Activated CD4-positive, alpha-beta memory T cell treated with anti-CD3 and anti-CD28 coated beads, Interleukin-2, amount 10 ng/mL, durations not matched to agents 7 days and 5 days (primary cell): Measurements from ENCODE around the gene IKZF1. TPM values are rescaled to one million over a fixed set of nuclear protein-coding genes. Genes with fewer than 3 reads are reported as not detected.

Experiments used
- CTCF ChIA-PET: fragments of 350-600 bp; sonication (Branson Sonifier 250); formaldehyde crosslinking; loops from one replicate; lab custom pipeline; 2021; ENCODE audit warnings: antibody characterized with exemption, inconsistent platforms; lab: Charles Lee
- POLR2A ChIA-PET: fragments of 350-600 bp; sonication (Branson Sonifier 250); formaldehyde crosslinking; loops from one replicate; lab custom pipeline; 2021; ENCODE audit warnings: antibody characterized with exemption; lab: Charles Lee
- DNase-seq: peaks from one replicate; pipeline ENCODE4 v3.0.0-alpha.2; 2020
- H3K27ac Mint-ChIP-seq: one replicate; pipeline ENCODE4 v1.8.0; 2021; ENCODE audit warnings: mild to moderate bottlenecking, mixed read lengths
- H3K27me3 Mint-ChIP-seq: one replicate; pipeline ENCODE4 v1.8.0; 2021; ENCODE audit warnings: mixed read lengths
- H3K36me3 Mint-ChIP-seq: one replicate; pipeline ENCODE4 v1.8.0; 2021; ENCODE audit warnings: low read depth, mixed read lengths
- H3K4me1 Mint-ChIP-seq: one replicate; pipeline ENCODE4 v1.8.0; 2021; ENCODE audit warnings: mixed read lengths
- H3K4me3 Mint-ChIP-seq: one replicate; pipeline ENCODE4 v1.8.0; 2021; ENCODE audit warnings: mild to moderate bottlenecking, mixed read lengths
- H3K9me3 Mint-ChIP-seq: one replicate; pipeline ENCODE4 v1.8.0; 2021; ENCODE audit warnings: mixed read lengths
- total RNA-seq, 2 experiments: library from RNA; stranded (reverse); gene quantifications; one replicate each; pipeline ENCODE4 v1.2.3, GENCODE V29; 2021

IKZF1 gene
- total RNA-seq, 2 experiments from 2014 or later, result 383 to 404 TPM

- Mint-ChIP-seq H3K27me3 (no peaks in the 10 kb centered on the region), H3K9me3 (no peaks in the 10 kb centered on the region), H3K4me3 (peak overlapping the region; percentile 54), H3K36me3 (peaks cover 85% of the 10 kb centered on the region), H3K27ac (peak overlapping the region; percentile 92), H3K4me1 (peaks cover 96% of the 10 kb centered on the region)
- ChIA-PET CTCF (interaction anchor here (0.9 to 4.7 kb wide), 8 partner anchors 9 to 147 kb away, joined by 3 to 28 read pairs (median 4); no protein-coding TSS in a partner anchor), POLR2A (interaction anchor here (0.7 to 20.5 kb wide), 15 partner anchors 12 to 196 kb away, joined by 3 to 1125 read pairs (median 6); partner anchors contain the start of gene IKZF1)
- no peak for DNase-seq
These were observed 47.8 kb downstream of the IKZF1 start for GRCh38 chr7:50352282-50352681.

DNA sequence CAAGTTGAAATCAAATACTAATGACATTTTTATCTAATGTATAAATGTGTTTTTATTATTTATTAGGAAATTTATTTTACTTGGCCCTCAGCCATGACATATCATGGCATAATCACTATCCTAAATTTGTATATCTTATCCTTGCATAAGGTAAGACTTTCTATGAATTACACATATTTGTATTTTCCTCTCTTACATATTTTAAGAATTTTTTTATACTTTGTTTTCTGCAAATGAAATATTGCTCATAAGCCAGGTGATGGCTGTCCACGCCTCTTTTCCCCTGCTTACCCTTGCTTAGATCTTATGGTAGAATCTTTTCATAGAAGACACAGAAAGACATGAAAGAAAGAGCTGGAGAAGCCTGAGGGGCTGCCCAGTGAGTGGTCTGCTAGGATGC, 48.2 kb downstream of the IKZF1 start:
- Mint-ChIP-seq H3K4me3 (peak overlapping the region; percentile 18), H3K27me3 (no peaks in the 10 kb centered on the region), H3K9me3 (no peaks in the 10 kb centered on the region), H3K36me3 (peaks cover 86% of the 10 kb centered on the region), H3K27ac (peak overlapping the region; percentile 82), H3K4me1 (peaks cover 96% of the 10 kb centered on the region)
- DNase-seq, result no peak
- POLR2A ChIA-PET, result interaction anchor here (0.7 to 20.5 kb wide), 12 partner anchors 13 to 196 kb away, joined by 3 to 1125 read pairs (median 6); partner anchors contain the start of gene IKZF1
- CTCF ChIA-PET, result interaction anchor here (1.0 to 4.7 kb wide), 5 partner anchors 9 to 148 kb away, joined by 3 to 28 read pairs (median 3); no protein-coding TSS in a partner anchor

DNA sequence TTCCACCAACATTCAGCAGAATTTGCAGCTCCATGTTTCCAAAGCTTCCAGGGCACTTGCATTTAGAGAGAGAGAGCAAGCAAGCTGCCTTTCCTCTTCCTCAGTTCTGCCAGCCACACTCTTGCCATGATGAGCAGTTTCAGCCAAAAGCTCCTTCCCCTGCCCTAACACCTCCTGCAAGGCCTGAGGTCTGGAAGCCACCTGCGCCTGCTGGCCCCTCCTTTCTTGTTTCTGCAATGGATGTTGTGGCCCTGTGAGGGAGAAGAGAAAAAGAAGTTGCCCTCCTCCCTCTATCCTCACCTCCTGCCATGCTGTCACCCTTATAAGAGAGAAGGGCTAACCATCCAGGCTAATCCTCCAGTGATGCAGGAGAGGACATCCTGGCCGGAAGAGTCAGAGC, 48.7 kb downstream of the IKZF1 start:
- no peak for DNase-seq
- Mint-ChIP-seq H3K27me3 (no peaks in the 10 kb centered on the region), H3K4me3 (peak overlapping the region; percentile 18), H3K4me1 (peaks cover 96% of the 10 kb centered on the region), H3K9me3 (no peaks in the 10 kb centered on the region), H3K27ac (peak overlapping the region; percentile 82), H3K36me3 (peaks cover 86% of the 10 kb centered on the region)
- CTCF ChIA-PET, result interaction anchor here (1.1 to 4.7 kb wide), 3 partner anchors 17 to 42 kb away, joined by 3 to 28 read pairs (median 3); no protein-coding TSS in a partner anchor
- POLR2A ChIA-PET, result interaction anchor here (0.7 to 20.5 kb wide), 6 partner anchors 12 to 146 kb away, joined by 4 to 1125 read pairs (median 182); partner anchors contain the start of gene IKZF1

DNA sequence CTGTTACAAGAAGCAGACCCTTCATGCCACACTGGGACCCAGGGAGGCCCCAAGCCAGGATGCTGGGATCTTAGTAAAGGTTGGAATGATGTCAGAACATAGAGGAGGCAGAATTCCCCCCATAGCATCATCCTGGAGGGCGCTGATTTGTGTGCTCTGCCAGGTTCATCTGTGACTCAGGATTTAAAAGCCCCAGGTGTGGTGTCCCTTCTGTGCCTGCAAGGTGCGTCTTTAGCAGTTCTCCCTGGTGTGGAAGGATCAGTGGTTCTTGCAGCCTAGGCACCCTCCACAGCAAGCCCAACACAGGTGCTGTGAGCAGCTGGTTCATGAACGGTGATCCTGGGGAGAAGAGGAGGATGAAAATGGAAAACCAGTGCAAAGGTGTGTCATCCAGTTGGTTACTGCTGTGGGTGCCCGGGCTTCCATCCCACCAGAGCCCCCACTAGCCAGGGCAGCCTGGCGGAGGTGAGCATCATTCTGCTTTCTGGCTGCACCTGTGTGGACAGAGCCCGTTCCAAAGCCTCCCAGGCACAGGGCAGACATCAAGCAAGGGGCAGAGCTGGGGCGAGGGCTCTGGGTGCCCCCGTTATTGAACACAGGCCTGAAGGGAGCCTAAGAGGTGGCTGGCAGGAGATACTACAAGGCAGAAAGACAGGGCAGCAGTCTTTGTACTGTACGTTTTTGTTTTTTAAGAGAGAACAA, 49.5 kb downstream of the IKZF1 start:
- H3K27me3 Mint-ChIP-seq, result no peaks in the 10 kb centered on the region
- POLR2A ChIA-PET, result interaction anchor here (1.0 to 20.5 kb wide), 4 partner anchors 9 to 40 kb away, joined by 3 to 1125 read pairs (median 386); partner anchors contain the start of gene IKZF1
- no peak overlapping the region for H3K4me3 Mint-ChIP-seq
- CTCF ChIA-PET, result interaction anchor here (1.1 kb wide), 1 partner anchor 31 kb away, joined by 3 read pairs; no protein-coding TSS in a partner anchor
- DNase-seq, result no peak
- H3K27ac Mint-ChIP-seq, result peak overlapping the region; percentile 82
- H3K36me3 Mint-ChIP-seq, result peaks cover 86% of the 10 kb centered on the region
- H3K4me1 Mint-ChIP-seq, result peaks cover 96% of the 10 kb centered on the region
- no peaks in the 10 kb centered on the region for H3K9me3 Mint-ChIP-seq

- Mint-ChIP-seq H3K9me3 (no peaks in the 10 kb centered on the region), H3K4me1 (peaks cover 95% of the 10 kb centered on the region), H3K27ac (peak overlapping the region; percentile 96), H3K36me3 (peaks cover 90% of the 10 kb centered on the region), H3K4me3 (no peak overlapping the region), H3K27me3 (no peaks in the 10 kb centered on the region)
- no peak for DNase-seq
- POLR2A ChIA-PET, result interaction anchor here (1.1 to 20.5 kb wide), 7 partner anchors 9 to 202 kb away, joined by 3 to 1125 read pairs (median 302); partner anchors contain the start of gene IKZF1
- CTCF ChIA-PET, result interaction anchor here (0.6 to 1.4 kb wide), 4 partner anchors 8 to 18 kb away, joined by 3 to 5 read pairs (median 4); no protein-coding TSS in a partner anchor
These were observed 51.3 kb downstream of the IKZF1 start for GRCh38 chr7:50355817-50356178.

GRCh38 chr7:50356212-50356944, 51.9 kb downstream of the IKZF1 start:
- H3K4me3 Mint-ChIP-seq, result no peak overlapping the region
- H3K4me1 Mint-ChIP-seq, result peaks cover 95% of the 10 kb centered on the region
- no peaks in the 10 kb centered on the region for H3K9me3 Mint-ChIP-seq
- POLR2A ChIA-PET, result interaction anchor here (1.1 to 17.8 kb wide), 6 partner anchors 9 to 203 kb away, joined by 3 to 566 read pairs (median 154); partner anchors contain the start of gene IKZF1
- CTCF ChIA-PET, result interaction anchor here (0.6 to 1.4 kb wide), 4 partner anchors 9 to 19 kb away, joined by 3 to 5 read pairs (median 4); no protein-coding TSS in a partner anchor
- peak overlapping the region; percentile 96 for H3K27ac Mint-ChIP-seq
- H3K36me3 Mint-ChIP-seq, result peaks cover 90% of the 10 kb centered on the region
- DNase-seq, result no peak
- no peaks in the 10 kb centered on the region for H3K27me3 Mint-ChIP-seq

DNA sequence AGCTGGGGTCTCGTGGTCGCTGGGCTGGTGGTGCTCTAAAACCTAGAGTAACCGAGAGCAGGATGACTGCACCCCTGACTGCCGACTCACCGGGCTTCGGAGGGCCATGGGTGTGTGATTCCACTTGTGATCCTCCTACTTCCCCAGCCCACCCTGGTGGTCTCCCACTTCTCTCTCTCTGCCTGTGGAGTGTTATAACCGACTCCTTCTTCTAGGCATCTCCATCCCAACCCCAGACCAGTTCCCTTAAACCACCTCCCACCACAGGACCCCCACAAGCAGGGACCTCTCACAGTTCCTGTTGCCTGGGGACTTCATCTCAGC, 52.4 kb downstream of the IKZF1 start:
- POLR2A ChIA-PET, result interaction anchor here (12.4 to 17.8 kb wide), 4 partner anchors 9 to 44 kb away, joined by 253 to 566 read pairs (median 386); partner anchors contain the start of gene IKZF1
- Mint-ChIP-seq H3K4me1 (peaks cover 95% of the 10 kb centered on the region), H3K27ac (peak overlapping the region; percentile 96), H3K27me3 (no peaks in the 10 kb centered on the region), H3K9me3 (no peaks in the 10 kb centered on the region), H3K4me3 (no peak overlapping the region), H3K36me3 (peaks cover 90% of the 10 kb centered on the region)
- DNase-seq, result no peak
- CTCF ChIA-PET, result no interaction called here

DNA sequence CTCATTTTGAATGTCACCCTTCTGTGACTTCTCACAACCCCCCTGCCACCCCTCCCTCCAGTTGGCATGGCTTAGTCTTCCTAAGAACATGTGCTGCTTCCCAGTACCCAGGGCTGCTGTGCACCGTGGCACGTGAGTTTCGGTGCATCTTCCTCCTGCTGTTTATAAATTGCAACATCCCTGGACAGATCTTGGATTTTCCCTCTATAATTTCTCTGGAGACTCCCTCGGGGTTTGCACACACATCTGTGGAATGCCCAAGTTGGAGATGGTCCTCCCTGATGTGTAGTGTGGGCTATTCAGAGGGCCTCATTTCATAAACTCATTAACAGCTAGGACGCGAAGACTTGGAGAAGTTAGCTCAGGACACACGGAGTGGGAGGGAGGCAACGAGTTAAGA, 52.9 kb downstream of the IKZF1 start:
- CTCF ChIA-PET, result interaction anchor here (1.3 to 12.1 kb wide), 3 partner anchors 10 to 151 kb away, joined by 3 to 177 read pairs (median 3); no protein-coding TSS in a partner anchor
- no peak for DNase-seq
- Mint-ChIP-seq H3K4me1 (peaks cover 95% of the 10 kb centered on the region), H3K27me3 (no peaks in the 10 kb centered on the region), H3K9me3 (no peaks in the 10 kb centered on the region), H3K4me3 (peak overlapping the region; percentile 42), H3K27ac (peak overlapping the region; percentile 96), H3K36me3 (peaks cover 90% of the 10 kb centered on the region)
- POLR2A ChIA-PET, result interaction anchor here (1.3 to 17.8 kb wide), 6 partner anchors 7 to 152 kb away, joined by 3 to 566 read pairs (median 142); partner anchors contain the start of gene IKZF1

GRCh38 chr7:50358041-50358705, 53.7 kb downstream of the IKZF1 start:
- ChIA-PET POLR2A (interaction anchor here (1.3 to 17.8 kb wide), 8 partner anchors 8 to 153 kb away, joined by 3 to 566 read pairs (median 30); partner anchors contain the start of gene IKZF1), CTCF (interaction anchor here (1.3 to 12.1 kb wide), 4 partner anchors 11 to 151 kb away, joined by 3 to 177 read pairs (median 4); no protein-coding TSS in a partner anchor)
- Mint-ChIP-seq H3K9me3 (no peaks in the 10 kb centered on the region), H3K4me3 (peak overlapping the region; percentile 42), H3K27ac (peak overlapping the region; percentile 96), H3K36me3 (peaks cover 93% of the 10 kb centered on the region), H3K27me3 (no peaks in the 10 kb centered on the region), H3K4me1 (peaks cover 98% of the 10 kb centered on the region)
- no peak for DNase-seq

DNA sequence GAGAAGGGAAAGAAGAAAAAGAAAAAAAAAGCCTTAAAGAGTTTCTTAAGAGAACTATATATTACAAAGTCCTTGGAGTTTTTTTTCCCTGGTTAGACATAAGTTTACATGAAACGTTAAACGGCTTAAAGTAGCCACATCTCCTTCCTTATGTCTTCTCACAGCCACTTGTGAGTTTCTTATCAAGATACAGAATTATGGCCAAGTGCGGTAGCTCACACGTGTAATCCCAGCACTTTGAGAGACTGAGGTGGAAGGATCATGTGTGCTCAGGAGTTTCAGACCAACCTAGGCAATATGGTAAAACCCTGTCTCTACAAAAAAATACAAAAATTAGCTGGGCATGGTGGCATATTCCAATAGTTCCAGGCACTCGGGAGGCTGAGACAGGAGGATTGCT, 54.3 kb downstream of the IKZF1 start:
- ChIA-PET POLR2A (interaction anchor here (1.3 to 17.8 kb wide), 11 partner anchors 9 to 153 kb away, joined by 3 to 566 read pairs (median 29); partner anchors contain the start of gene IKZF1), CTCF (interaction anchor here (0.7 to 12.1 kb wide), 8 partner anchors 8 to 153 kb away, joined by 3 to 177 read pairs (median 6); no protein-coding TSS in a partner anchor)
- H3K27ac Mint-ChIP-seq, result peak overlapping the region; percentile 96
- H3K27me3 Mint-ChIP-seq, result no peaks in the 10 kb centered on the region
- peaks cover 98% of the 10 kb centered on the region for H3K4me1 Mint-ChIP-seq
- no peaks in the 10 kb centered on the region for H3K9me3 Mint-ChIP-seq
- H3K36me3 Mint-ChIP-seq, result peaks cover 93% of the 10 kb centered on the region
- H3K4me3 Mint-ChIP-seq, result peak overlapping the region; percentile 28
- DNase-seq, result no peak

DNA sequence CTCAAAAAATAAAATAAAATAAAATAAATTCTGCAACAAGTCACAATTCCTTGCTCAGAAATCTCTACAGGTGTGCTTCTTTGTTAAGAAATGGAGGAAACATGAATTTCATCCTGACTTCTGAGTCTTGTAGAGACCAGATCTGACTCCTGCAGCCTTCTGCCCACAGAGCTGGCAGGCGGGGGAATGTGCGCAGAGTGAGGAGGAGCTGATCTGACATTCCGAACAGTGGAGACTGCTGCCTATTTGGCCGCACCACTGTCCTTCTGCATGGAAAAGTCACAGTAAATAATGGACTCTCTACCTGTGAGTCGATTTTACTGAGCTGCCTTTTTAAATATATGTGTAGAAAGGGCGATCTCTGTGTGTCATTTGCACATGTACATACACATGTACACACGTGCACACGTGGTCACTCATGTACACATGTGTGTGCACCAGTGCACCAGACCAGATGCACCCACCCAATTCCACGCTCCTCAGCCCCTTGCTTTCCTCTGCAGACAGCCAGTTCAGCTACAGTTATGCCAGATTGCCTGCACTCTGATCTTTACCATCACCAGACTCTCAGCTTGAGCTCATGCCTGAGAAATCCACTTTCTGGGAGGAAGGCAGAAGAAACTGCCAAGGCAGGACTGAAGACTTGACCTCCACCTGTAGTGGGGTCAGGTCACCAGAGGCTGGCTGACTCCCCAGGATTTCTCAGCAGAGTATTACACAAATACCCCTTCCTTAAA, 54.9 kb downstream of the IKZF1 start:
- no peak for DNase-seq
- peak overlapping the region; percentile 12 for H3K4me3 Mint-ChIP-seq
- POLR2A ChIA-PET, result interaction anchor here (1.3 to 17.8 kb wide), 11 partner anchors 9 to 158 kb away, joined by 3 to 566 read pairs (median 29); partner anchors contain the start of gene IKZF1
- peaks cover 98% of the 10 kb centered on the region for H3K4me1 Mint-ChIP-seq
- CTCF ChIA-PET, result interaction anchor here (0.7 to 12.1 kb wide), 8 partner anchors 9 to 154 kb away, joined by 3 to 177 read pairs (median 6); no protein-coding TSS in a partner anchor
- H3K27me3 Mint-ChIP-seq, result no peaks in the 10 kb centered on the region
- no peaks in the 10 kb centered on the region for H3K9me3 Mint-ChIP-seq
- H3K36me3 Mint-ChIP-seq, result peaks cover 89% of the 10 kb centered on the region
- peak overlapping the region; percentile 96 for H3K27ac Mint-ChIP-seq
